ENCODE results near the gene PRR19. TPM values are rescaled to one million over a fixed set of nuclear protein-coding genes. Genes with fewer than 3 reads are reported as not detected.

Gene PRR19
- total RNA-seq, 2 donors from 2014 or later, result 1.4 to 2.7 TPM

- Histone ChIP-seq H3K27ac (ENCODE audit: low read depth, low read length) (no peak overlapping the region), H3K9me3 (ENCODE audit: control insufficient read depth, low read length) (no peaks in the 10 kb centered on the region), H3K4me3 (ENCODE audit: low read length) (no peak overlapping the region), H3K27me3 (ENCODE audit: control insufficient read depth, insufficient read depth, low read length, poor library complexity, severe bottlenecking) (no peaks in the 10 kb centered on the region), H3K36me3 (ENCODE audit: control insufficient read depth, insufficient read depth, low read length) (peaks cover 59% of the 10 kb centered on the region), H3K4me1 (ENCODE audit: control insufficient read depth, insufficient read depth, low read length) (no peaks in the 10 kb centered on the region), H3K9ac (ENCODE audit: extremely low read depth, low read length, poor library complexity, severe bottlenecking) (no peak overlapping the region)
- DNase-seq, result no peak
- no peak overlapping the region for H3K4me3 Mint-ChIP-seq
- peaks cover 39% of the 10 kb centered on the region for H3K36me3 Mint-ChIP-seq (ENCODE audit: low read depth)
- TF ChIP-seq CTCF (conservative IDR thresholded peaks at IDR 0.05), result no peak
- WGBS, 2 experiments (ENCODE audit: insufficient coverage in 1 of 2, insufficient read length in 1 of 2), result 85 to 88% methylated on average over 2 to 5 of the region's 5 CpGs
- H3K27me3 Mint-ChIP-seq (ENCODE audit: insufficient read depth), result no peaks in the 10 kb centered on the region
- peaks cover 2% of the 10 kb centered on the region for H3K4me1 Mint-ChIP-seq
- H3K27ac Mint-ChIP-seq, result no peak overlapping the region
- H3K9me3 Mint-ChIP-seq, result no peaks in the 10 kb centered on the region
Observed at GRCh38 chr19:42295342-42295741, 6.6 kb upstream of the PRR19 start.

- peaks cover 2% of the 10 kb centered on the region for H3K4me1 Mint-ChIP-seq
- peak; percentile 98 for DNase-seq
- H3K4me3 Mint-ChIP-seq, result no peak overlapping the region
- peak; percentile 91 for TF ChIP-seq CTCF (conservative IDR thresholded peaks at IDR 0.05)
- no peak overlapping the region for H3K27ac Mint-ChIP-seq
- no peaks in the 10 kb centered on the region for H3K9me3 Mint-ChIP-seq
- no peak overlapping the region for H3K27ac ChIP-seq (ENCODE audit: low read depth, low read length)
- H3K4me1 ChIP-seq (ENCODE audit: control insufficient read depth, insufficient read depth, low read length), result no peaks in the 10 kb centered on the region
- no peaks in the 10 kb centered on the region for H3K27me3 Mint-ChIP-seq (ENCODE audit: insufficient read depth)
- H3K36me3 ChIP-seq (ENCODE audit: control insufficient read depth, insufficient read depth, low read length), result peaks cover 53% of the 10 kb centered on the region
- no peaks in the 10 kb centered on the region for H3K9me3 ChIP-seq (ENCODE audit: control insufficient read depth, low read length)
- peaks cover 39% of the 10 kb centered on the region for H3K36me3 Mint-ChIP-seq (ENCODE audit: low read depth)
- H3K4me3 ChIP-seq (ENCODE audit: low read length), result no peak overlapping the region
- no peaks in the 10 kb centered on the region for H3K27me3 ChIP-seq (ENCODE audit: control insufficient read depth, insufficient read depth, low read length, poor library complexity, severe bottlenecking)
- H3K9ac ChIP-seq (ENCODE audit: extremely low read depth, low read length, poor library complexity, severe bottlenecking), result no peak overlapping the region
- 78 to 81% methylated on average over 5 to 6 of the region's 6 CpGs for WGBS, 2 experiments (ENCODE audit: insufficient coverage in 1 of 2, insufficient read length in 1 of 2)
Observed at GRCh38 chr19:42295831-42296525, 6.0 kb upstream of the PRR19 start.

- Mint-ChIP-seq H3K27ac (no peak overlapping the region), H3K4me1 (peaks cover 8% of the 10 kb centered on the region), H3K36me3 (ENCODE audit: low read depth) (peaks cover 31% of the 10 kb centered on the region), H3K27me3 (ENCODE audit: insufficient read depth) (no peaks in the 10 kb centered on the region), H3K9me3 (no peaks in the 10 kb centered on the region), H3K4me3 (no peak overlapping the region)
- H3K27me3 ChIP-seq (ENCODE audit: control insufficient read depth, insufficient read depth, low read length, poor library complexity, severe bottlenecking), result no peaks in the 10 kb centered on the region
- no peak overlapping the region for H3K4me3 ChIP-seq (ENCODE audit: low read length)
- TF ChIP-seq CTCF (conservative IDR thresholded peaks at IDR 0.05), result no peak
- no peaks in the 10 kb centered on the region for H3K4me1 ChIP-seq (ENCODE audit: control insufficient read depth, insufficient read depth, low read length)
- H3K9me3 ChIP-seq (ENCODE audit: control insufficient read depth, low read length), result no peaks in the 10 kb centered on the region
- no peak for DNase-seq
- H3K9ac ChIP-seq (ENCODE audit: extremely low read depth, low read length, poor library complexity, severe bottlenecking), result no peak overlapping the region
- 96 to 100% methylated on average over 9 to 15 of the region's 15 CpGs for WGBS, 2 experiments (ENCODE audit: insufficient coverage in 1 of 2, insufficient read length in 1 of 2)
- no peak overlapping the region for H3K27ac ChIP-seq (ENCODE audit: low read depth, low read length)
- H3K36me3 ChIP-seq (ENCODE audit: control insufficient read depth, insufficient read depth, low read length), result peaks cover 44% of the 10 kb centered on the region
Observed at GRCh38 chr19:42297039-42297438, 4.9 kb upstream of the PRR19 start.

Data from endodermal cell (in vitro differentiated cells).